Measurements from ENCODE around the gene PWWP2B. TPM values are rescaled to one million over a fixed set of nuclear protein-coding genes. Genes with fewer than 3 reads are reported as not detected.

The PWWP2B gene
- total RNA-seq, 1 donor from 2014 or later: 27.1 TPM

DNA sequence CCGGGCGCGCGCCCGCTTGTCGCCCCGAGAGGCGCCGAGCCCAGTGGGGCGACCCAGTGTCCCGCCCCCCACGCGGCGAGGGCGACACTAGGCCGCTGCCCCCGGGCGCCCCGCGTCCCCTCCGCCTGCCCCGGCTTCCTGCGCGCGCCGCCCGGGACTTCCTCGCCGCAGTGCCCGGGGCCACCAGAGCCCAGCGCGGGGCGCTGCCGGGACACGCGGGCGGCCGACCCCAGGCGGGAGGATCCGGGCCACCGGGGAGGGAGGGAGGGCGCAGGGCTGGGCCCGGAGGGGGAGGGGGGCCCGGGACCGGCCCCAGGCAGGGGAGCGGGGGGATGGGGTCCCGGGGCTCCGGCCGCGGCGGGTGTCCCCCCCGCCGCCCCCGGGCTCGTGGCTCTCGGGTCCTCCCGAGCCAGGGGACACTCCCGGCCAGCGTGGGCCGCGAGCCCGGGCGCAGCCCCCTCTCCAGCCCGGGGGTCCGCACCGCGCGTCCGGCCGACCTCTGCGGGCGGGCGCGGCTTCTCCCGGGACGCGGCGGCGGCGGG, 435 bp upstream of the PWWP2B start:
- no peaks in the 10 kb centered on the region for H3K27me3 ChIP-seq (ENCODE audit: control insufficient read depth, insufficient read depth, low read length)
- no peak for DNase-seq (ENCODE audit: low read depth)
- peak overlapping the region; percentile 70 for H3K4me3 ChIP-seq (ENCODE audit: low read depth, low read length)
- no peak for TF ChIP-seq CTCF (IDR thresholded peaks at IDR 0.05; ENCODE audit: insufficient read depth, low read length, poor library complexity, severe bottlenecking)
- no peaks in the 10 kb centered on the region for H3K36me3 ChIP-seq (ENCODE audit: control insufficient read depth, insufficient read depth, low read length)

DNA sequence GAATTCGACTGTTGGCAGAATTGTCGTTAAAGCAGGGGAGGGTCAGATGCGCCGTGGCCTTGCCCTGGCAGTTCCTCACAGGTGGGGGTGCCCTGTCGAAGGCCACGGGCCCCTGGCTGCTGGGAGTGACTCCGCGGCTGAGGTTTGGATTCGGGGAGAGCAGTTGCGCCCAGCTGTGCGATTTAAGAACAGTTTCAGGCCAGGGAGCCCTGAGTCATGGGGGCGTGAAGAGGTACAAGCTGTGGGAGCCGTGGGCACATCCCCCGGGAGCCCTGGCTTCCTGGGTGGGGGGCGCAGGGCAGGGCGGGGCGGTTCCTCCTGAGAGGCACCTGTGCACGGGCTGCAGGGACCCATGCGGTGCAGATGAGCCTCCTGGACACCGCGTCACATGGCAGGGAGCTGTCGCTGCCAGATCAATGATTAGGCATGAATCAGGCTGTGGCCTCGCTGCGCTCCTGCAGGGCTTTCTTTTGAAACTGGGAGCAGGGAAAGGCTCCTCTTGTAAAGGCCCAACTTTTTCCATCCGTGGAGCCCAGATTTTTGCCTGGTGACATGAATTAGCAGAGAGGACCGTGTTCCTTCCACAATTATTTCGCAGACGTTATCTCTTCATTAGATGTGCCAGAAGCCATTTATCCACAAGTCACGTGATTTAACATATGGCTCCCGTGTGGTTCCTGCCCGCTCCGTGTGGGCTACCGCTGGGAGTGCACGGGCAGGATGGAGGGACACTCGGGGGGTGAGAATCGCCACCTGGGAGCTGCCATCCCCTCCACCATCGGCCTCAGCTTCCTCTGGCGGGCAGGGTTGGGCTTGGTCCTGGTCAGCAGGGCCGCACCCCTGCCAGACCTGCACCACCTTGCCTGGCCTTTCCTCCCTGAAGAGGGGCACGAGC, 918 bp downstream of the PWWP2B start:
- H3K27me3 ChIP-seq (ENCODE audit: control insufficient read depth, insufficient read depth, low read length): no peaks in the 10 kb centered on the region
- peak overlapping the region; percentile 70 for H3K4me3 ChIP-seq (ENCODE audit: low read depth, low read length)
- H3K36me3 ChIP-seq (ENCODE audit: control insufficient read depth, insufficient read depth, low read length): no peaks in the 10 kb centered on the region
- no peak for TF ChIP-seq CTCF (IDR thresholded peaks at IDR 0.05; ENCODE audit: insufficient read depth, low read length, poor library complexity, severe bottlenecking)
- DNase-seq (ENCODE audit: low read depth): no peak

GRCh38 chr10:132398566-132398991, 1.6 kb downstream of the PWWP2B start:
- DNase-seq (ENCODE audit: low read depth): no peak
- Histone ChIP-seq H3K4me3 (ENCODE audit: low read depth, low read length) (no peak overlapping the region), H3K36me3 (ENCODE audit: control insufficient read depth, insufficient read depth, low read length) (no peaks in the 10 kb centered on the region), H3K27me3 (ENCODE audit: control insufficient read depth, insufficient read depth, low read length) (no peaks in the 10 kb centered on the region)
- TF ChIP-seq CTCF (IDR thresholded peaks at IDR 0.05; ENCODE audit: insufficient read depth, low read length, poor library complexity, severe bottlenecking): no peak

DNA sequence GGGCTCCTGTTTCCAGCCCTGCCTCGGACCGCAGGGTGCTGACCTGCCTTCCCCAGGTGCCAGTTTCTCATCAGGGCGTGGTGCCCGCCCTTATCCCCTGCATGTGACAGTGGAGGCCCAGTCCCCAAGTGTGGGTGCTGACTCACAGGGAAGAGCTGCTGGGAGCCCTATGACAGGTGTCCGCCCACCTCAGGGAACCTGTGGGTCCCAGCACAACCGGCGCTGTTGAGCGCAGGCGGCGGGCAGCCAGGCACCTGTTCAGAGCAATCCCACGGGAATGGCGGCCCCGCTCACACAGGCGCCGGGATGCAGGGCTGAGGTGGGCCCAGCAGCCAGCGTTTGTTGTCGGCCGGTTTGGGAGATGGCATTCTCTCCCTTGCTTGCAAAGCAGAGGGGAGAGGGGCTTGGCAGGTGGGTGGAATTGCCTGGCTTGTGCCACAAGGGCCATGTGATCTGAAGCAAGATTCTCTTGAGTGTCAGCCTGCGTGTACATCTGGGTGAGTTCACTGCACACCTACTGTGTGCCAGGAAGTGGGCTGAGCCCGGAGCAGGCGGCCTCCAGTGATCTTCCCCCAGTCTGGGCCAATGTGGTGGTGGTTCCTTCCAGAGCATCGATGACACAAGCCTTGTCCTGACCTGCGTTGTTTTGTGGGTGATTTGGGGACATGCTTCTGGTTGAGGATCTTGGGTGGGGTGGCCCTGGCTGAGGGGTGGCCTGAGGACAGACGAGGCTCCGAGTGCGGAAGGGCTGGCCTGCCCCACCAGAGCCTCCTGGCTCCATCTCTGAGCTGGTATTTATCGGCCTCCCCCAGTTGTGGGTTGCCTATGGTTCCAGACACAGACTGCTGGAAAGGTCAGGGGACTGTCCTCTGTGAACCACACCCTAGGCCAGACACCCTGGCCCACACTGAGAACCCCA, 2.4 kb downstream of the PWWP2B start:
- no peaks in the 10 kb centered on the region for H3K36me3 ChIP-seq (ENCODE audit: control insufficient read depth, insufficient read depth, low read length)
- DNase-seq (ENCODE audit: low read depth): no peak
- no peaks in the 10 kb centered on the region for H3K27me3 ChIP-seq (ENCODE audit: control insufficient read depth, insufficient read depth, low read length)
- no peak overlapping the region for H3K4me3 ChIP-seq (ENCODE audit: low read depth, low read length)
- TF ChIP-seq CTCF (IDR thresholded peaks at IDR 0.05; ENCODE audit: insufficient read depth, low read length, poor library complexity, severe bottlenecking): no peak

GRCh38 chr10:132400041-132400546, 3.1 kb downstream of the PWWP2B start:
- Histone ChIP-seq H3K27me3 (ENCODE audit: control insufficient read depth, insufficient read depth, low read length) (no peaks in the 10 kb centered on the region), H3K4me3 (ENCODE audit: low read depth, low read length) (no peak overlapping the region), H3K36me3 (ENCODE audit: control insufficient read depth, insufficient read depth, low read length) (no peaks in the 10 kb centered on the region)
- DNase-seq (ENCODE audit: low read depth): no peak
- TF ChIP-seq CTCF (IDR thresholded peaks at IDR 0.05; ENCODE audit: insufficient read depth, low read length, poor library complexity, severe bottlenecking): no peak

Data from kidney epithelial cell (primary cell).